NOMO-1 treated with DMSO at 0.1 percent for 48 hours (cell line): Measurements from ENCODE around the gene NCSTN.
A peak's percentile ranks its signal among the peaks of the same experiment; 100 is the strongest.
"Not testable (repeated sequence)": the region's sequence is repeated elsewhere in the genome, so short reads cannot be mapped to it uniquely, and the experiment has no call there.

Source experiments
- DNase-seq: peaks from one replicate; lab custom pipeline; 2025; ENCODE audit not compliant: unreplicated experiment; lab: John Stamatoyannopoulos, UW

Gene NCSTN

GRCh38 chr1:160370561-160371345 is 27.6 kb downstream of the NCSTN start:
- no peak for DNase-seq

GRCh38 chr1:160371346-160371631 is 28.1 kb downstream of the NCSTN start:
- no peak for DNase-seq

GRCh38 chr1:160371756-160372155 is 28.6 kb downstream of the NCSTN start:
- DNase-seq = no peak

- DNase-seq = peak; percentile 37
These were observed 30.5 kb downstream of the NCSTN start for GRCh38 chr1:160373696-160374095.

GRCh38 chr1:160374306-160375110 is 31.3 kb downstream of the NCSTN start:
- no peak for DNase-seq

- DNase-seq = no peak
These were observed 32.8 kb downstream of the NCSTN start for GRCh38 chr1:160375788-160376524.

GRCh38 chr1:160376525-160377131 is 33.4 kb downstream of the NCSTN start:
- peak; percentile 75 for DNase-seq

- DNase-seq = no peak
These were observed 34.5 kb downstream of the NCSTN start for GRCh38 chr1:160377585-160378206.

GRCh38 chr1:160384812-160385211 is 41.6 kb downstream of the NCSTN start:
- not testable (repeated sequence) for DNase-seq

GRCh38 chr1:160388406-160388805 is 45.2 kb downstream of the NCSTN start:
- DNase-seq = not testable (repeated sequence)

- DNase-seq = no peak
These were observed 51.5 kb downstream of the NCSTN start for GRCh38 chr1:160394673-160395072.

- no peak for DNase-seq
These were observed 54.5 kb downstream of the NCSTN start for GRCh38 chr1:160397651-160398050.

- DNase-seq = no peak
These were observed 55.6 kb downstream of the NCSTN start for GRCh38 chr1:160398823-160399222.

GRCh38 chr1:160399544-160400222 is 56.5 kb downstream of the NCSTN start:
- no peak for DNase-seq

GRCh38 chr1:160400223-160400645 is 57.1 kb downstream of the NCSTN start, which contains the start of gene VANGL2:
Gene VANGL2, plus strand, starts transcription at chr1:160400564. Its CDS starts 15,274 bp downstream, at chr1:160415838.
- no peak for DNase-seq

GRCh38 chr1:160400646-160401486 is 57.7 kb downstream of the NCSTN start:
- DNase-seq = no peak

- no peak for DNase-seq
These were observed 58.3 kb downstream of the NCSTN start for GRCh38 chr1:160401487-160401805.

- DNase-seq = no peak
These were observed 59.0 kb downstream of the NCSTN start for GRCh38 chr1:160402001-160402795.

- DNase-seq = no peak
These were observed 60.1 kb downstream of the NCSTN start for GRCh38 chr1:160403244-160403643.
